ENCODE results near the gene FTCDNL1.

FTCDNL1 gene

DNA sequence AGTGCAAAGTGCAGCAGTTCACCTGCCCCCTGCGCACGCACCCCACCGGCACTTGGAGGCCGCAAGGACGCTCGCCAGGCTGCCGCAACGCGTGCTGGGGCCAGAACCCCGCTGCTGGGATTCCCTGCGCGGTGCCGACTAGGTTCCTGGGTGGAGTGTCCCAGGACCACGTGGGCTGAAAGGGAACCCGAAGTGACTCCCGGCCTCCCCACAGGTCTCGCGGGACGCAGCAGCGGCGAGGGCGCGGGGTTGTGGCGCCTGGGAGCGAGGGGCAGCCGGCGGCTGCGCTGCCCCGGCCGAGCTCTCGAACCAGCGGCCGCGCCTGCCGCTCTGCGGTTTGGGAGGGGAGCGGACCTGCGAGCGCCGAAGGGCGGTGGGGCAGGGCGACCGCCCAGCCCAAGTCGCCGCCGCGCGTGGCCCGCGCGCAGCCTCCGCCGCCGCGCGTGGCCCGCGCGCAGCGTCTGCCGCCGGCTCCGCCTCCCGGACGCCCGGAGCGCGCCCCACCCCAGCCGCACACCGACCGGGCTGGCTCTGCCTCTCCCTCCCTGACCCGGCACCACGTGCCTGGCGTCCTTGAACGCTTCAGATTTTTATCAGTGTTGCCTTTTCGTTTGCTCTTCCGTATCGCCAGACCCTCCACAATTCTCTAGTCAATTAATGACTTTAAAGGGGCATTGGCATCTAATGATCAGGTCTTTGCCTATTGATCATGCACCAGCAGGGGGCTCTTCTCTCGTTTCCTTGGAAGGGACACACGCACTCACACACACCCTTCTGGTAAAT is at the start of gene FTCDNL1:
FTCDNL1 (minus strand) TSS at position 475 of the 783 bp plus-strand sequence. CDS start 2,230 bp downstream, outside the sequence.
- peak; percentile 40 to 59 (median 55) for DNase-seq (ENCODE audit: low read depth in 3 of 3)

DNA sequence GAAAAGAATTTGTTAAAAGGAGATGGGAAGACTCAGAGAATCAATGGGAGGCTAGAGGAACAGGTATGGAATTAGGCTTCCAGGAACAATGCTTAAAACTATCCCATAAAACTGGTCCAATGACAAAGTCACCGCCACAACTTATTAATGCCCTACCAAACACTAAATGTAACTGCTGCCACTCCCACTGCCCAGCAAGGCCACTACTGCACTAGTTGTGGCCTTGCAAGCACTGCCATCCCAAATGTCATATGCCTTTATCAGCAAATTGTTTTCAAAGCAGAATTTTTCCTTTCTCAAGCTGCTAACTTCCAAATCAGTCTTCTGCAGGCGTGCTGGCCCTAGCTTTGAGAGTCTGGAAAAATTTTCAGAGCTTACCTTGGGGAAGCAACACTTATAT is 45.6 kb upstream of the FTCDNL1 start:
- DNase-seq (ENCODE audit: low read depth in 3 of 3), result no peak

DNA sequence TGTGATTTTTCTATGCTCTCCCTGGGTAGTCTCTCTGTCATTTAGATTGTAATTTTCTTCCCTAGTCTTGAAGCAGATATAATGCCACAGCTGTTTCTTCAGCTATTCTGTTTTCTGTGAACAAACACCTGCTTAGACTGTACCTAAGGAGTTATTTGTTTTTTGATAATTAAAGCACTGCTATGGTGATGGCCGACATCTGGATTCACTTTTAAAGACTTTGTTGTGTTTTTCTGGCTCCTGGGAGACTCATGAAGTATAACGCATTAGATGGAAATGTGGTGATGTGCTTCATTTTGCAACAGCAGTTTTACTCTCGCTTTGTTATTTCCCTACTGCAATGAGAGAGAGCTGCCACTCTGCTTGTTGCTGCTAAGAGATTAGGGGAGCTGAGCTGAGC is 44.4 kb upstream of the FTCDNL1 start:
- no peak for DNase-seq (ENCODE audit: low read depth in 3 of 3)

DNA sequence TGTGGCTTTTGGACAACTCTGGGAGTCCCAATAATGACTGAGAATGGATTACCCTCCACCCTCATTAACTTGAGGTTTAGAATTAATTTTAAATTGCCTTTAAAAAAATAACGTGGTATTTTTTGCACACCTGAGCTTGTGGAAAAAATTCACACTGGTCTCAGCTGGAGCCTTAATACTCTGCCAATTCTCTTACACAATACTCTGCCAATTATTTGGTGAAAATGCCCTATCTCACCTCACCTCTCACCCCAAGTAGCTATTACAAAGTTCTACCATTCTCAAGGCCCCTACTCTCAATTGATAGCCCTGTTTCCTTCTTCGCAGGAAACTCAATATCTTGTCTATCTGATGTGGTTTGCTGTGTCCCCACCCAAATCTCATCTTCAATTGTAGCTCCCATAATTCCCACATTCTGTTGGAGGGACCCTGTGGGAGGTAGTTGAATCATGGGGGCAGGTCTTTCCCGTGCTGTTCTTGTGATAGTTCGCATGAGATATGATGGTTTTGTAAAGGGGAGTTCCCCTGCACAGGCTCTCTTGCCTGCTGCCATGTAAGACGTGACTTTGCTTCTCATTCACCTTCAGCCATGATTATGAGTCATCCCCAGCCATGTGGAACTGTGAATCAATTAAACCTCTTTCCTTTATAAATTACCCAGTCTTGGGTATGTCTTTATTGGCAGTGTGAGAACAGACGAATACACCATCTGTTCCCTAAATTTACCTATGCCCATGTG is 32.7 kb upstream of the FTCDNL1 start:
- DNase-seq (ENCODE audit: low read depth in 3 of 3), result no peak

DNA sequence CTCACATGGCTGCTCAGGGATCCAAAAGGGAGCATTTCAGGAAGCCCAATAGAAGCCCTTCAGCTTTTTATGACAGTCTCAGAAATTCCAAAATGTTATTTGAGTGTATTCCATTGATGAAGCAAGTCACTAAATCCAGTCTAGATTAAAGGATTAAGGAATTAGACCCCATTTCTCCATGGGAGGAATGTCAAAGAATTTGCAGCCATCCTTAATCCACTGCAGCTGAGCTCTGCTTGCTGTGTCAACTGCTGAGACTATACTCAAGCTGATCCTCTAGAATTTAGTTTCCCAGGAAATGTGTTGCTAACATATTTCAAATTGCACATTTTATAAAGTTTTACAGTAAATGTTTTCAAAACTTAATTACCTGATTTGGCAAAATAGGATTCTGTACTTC is 31.7 kb upstream of the FTCDNL1 start:
- no peak for DNase-seq (ENCODE audit: low read depth in 3 of 3)

DNA sequence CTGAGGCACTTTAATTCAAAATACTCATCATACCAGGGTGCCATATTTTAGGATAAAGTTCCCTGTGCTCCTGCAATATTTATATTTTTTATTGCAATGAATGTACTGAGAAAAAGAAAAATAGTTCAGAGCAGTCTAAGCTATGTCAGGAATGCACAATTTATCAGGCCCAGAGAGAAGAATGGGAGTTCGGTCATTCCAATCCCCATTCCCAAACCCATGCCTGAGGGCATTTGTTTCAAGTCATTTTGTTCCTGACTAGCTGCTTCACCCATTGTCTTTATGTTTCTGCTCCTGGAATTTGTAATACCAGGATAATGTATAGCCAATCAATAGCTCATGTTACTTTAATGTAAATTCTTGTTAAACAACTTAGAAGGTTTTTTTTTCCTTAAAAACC is 24.4 kb upstream of the FTCDNL1 start:
- DNase-seq (ENCODE audit: low read depth in 3 of 3), result no peak

DNA sequence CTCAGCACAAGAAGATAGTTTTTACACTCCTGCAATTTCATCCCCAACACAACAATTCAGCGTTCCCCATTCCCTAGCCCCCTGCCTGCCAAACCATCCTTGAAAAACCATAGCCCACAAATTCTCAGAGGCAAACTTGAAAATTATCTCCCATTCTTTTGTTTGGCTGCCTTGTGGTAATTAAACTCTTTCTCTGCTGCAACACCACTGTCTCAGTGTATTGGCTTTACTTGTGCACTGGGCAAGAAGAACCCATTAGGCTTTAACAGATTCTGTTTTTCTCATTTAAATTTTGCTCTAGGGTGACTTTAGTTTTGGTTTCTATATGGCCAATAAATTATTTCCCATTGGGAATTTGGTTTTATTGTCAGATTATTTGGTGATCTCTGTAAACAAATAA is 23.2 kb upstream of the FTCDNL1 start:
- no peak for DNase-seq (ENCODE audit: low read depth in 3 of 3)

DNA sequence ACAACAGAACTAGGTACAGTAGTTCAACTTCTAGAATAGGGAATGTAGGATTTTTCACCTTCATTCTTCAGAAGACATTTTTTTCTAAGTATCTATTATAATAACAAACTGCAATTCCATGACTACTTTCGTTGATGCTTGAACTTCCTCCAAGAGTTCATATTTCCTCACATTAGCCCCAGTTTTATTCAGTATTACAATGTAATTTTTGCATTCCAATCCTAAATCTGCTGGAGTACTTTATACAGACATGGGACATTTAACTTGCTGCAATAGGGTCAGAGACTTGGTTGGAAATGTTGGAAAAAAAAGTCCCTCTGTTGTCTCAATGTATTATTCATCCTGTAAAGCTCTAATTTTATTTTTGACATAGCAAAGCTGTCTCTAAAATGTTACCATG is 19.6 kb upstream of the FTCDNL1 start:
- DNase-seq (ENCODE audit: low read depth in 3 of 3), result no peak

DNA sequence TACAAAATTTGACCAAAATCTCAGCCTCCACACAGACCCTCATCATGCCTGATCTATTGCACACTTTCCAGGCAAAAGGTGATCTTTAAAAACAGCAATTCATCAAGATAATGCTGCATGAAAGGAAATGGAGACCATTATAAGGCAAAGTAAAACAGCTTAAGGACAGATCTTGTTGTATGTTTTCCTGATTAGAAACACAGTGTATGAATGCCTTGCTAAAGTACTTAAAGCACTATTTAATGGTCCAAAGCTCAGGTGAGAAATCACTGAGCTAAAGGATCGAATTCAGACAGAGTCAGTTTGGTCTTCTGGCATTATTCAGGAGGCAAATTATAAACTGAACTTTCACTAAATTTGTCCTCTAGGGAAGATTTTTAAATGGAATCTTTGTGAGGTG is 18.7 kb upstream of the FTCDNL1 start:
- no peak for DNase-seq (ENCODE audit: low read depth in 3 of 3)

DNA sequence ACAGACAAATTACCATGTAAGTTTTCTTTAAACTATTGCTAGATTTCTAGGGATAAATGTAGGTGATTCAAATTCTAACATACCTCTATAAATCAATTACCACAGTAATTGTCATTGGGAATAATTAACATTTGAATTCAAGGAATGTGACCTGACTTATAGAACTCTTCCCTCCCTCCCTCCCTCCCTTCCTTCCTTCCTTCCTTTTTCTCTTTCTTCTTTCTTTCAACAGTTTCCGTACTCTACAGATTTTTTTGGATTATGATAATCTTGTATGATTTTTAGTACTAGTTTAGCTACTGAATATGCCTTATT is 18.2 kb upstream of the FTCDNL1 start:
- DNase-seq (ENCODE audit: low read depth in 3 of 3), result no peak

DNA sequence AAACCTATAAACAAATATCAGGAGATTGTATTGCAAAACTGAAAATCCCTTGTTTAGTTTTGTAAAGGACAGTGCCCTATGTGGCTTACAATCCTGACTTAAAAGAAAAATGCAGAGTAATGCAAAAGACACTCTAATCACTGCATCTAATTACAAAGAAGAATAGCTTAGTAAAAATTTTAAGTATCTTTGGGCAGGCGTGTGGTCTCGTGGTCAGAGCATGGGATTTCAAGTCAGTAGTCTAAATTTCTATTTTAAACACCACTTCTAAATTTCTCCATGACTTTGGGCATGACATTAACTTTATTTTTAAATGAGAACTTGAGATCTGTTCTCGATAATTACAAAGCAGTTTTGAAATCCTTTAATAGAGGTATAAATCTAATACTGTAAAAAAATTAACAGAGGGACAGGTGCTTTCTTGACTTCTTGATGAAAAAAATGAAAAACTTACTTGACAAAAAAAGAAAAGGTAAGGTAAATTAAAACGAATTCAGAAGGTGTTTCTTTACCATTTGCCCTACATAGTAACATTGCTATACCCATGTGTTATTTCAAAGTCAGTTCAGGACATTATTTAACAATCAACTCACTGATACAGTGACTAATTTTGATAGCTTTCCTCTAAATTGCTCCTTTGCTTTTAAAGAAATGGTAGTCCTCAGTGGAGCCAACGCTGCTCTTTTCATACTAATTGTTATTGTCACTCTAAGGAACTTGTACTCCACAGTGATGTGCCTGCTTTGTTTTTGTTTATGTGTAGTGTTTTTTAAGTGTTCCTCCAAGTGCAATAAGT is 17.6 kb upstream of the FTCDNL1 start:
- DNase-seq (ENCODE audit: low read depth in 3 of 3), result no peak

DNA sequence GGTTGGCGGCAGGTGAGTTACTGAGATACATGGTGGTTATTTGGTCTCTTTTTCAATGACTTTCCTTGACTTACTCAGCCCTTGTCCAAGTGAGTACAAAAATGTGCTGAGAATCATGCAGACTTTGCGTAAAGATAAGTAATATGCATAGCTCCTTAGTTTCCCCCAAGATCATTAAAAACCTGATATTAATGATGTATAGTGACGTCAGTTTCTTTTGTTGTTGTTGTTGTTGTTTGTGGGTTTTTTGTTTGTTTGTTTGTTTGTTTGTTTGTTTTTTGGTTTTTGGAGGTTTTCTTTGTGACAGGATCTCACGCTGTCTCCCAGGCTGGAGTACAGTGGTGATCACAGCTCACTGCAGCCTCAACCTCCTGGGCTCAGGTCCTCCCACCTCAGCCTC is 14.9 kb upstream of the FTCDNL1 start:
- DNase-seq (ENCODE audit: low read depth in 3 of 3), result no peak

DNA sequence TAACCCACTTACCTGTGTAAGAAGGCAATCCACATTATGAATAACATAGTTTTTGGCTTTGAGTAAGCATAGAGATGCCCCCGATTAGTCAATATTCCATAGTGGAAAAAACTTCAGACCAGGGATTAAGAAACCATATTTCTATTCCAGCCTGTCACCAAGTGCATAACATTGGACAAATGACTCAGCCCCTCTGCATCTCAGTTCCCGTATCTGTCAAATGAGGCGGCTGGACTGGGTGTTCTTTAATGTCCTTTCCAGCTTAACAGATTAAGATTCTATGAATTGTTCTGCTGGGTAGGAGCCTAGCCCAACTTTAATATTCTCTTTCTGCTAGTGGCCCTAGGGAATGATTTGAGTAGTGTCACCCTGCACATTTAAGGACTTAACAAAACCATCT is 11.8 kb upstream of the FTCDNL1 start:
- no peak for DNase-seq (ENCODE audit: low read depth in 3 of 3)

DNA sequence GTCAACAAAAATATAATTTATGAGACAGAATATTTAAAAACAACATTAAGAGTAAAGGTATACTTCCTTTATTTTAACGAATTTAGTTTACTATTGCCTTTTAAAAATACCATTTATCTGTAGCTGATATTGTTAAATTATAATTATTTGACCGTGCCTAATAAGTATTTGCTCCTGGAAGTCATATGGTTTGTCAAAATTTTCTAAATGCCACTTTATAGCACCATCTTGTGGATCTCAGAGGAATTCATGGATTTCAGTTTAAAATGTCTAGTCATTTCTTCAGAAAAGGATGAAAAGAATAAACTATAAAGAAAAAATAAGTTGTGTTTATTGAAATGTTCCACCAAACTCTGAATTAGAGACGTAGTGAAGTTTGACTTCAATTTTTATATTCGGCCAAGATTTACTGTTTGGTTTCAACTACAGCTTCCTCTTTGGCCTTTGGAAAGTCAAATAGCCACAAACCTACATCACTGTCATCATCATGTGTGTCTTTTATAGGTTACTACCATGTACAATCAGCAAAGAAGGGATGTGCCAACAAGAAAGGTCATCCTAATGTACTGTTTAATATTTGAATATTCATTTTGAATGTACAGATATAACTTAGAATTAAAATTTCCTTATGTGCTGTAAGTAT is 10.3 kb upstream of the FTCDNL1 start:
- no peak for DNase-seq (ENCODE audit: low read depth in 3 of 3)

DNA sequence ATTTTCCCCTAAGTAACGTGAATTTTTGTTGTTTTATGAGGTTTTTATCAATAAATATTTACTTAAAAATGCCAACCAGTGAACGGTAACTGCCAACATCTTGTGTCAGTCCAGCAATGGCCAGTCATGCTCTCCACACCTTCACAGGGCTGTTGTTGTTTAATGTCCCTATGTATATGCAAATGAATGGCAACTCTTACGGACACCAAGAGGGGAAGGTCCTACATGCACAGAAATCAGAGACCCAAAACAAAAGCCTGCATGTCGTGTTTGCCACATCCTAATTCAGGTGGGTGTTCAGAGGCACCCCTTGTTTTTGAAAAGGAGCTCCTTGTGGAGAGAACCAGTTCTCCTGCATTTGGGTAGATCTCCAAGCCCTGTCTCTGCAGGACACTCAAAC is 4.8 kb upstream of the FTCDNL1 start:
- no peak for DNase-seq (ENCODE audit: low read depth in 3 of 3)

DNA sequence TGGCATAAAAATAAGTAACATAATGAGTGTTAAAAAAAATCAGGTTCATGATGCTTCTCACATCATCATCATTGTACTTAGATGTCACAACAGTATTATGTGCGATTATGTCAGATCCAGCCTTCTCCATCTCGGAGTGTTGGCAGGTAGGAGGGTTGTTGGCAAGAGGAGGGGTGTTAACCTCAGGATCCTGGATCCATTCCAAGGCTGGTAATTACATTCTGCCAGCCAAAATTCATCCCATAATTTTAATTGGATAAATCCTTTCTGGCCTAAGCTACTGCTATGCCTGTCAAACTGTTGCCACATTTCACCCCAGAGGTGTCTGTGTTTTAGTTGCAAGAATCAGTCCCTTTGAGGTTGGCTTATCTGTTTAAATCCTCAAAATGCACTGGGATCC is 891 bp upstream of the FTCDNL1 start:
- DNase-seq (ENCODE audit: low read depth in 3 of 3), result no peak

DNA sequence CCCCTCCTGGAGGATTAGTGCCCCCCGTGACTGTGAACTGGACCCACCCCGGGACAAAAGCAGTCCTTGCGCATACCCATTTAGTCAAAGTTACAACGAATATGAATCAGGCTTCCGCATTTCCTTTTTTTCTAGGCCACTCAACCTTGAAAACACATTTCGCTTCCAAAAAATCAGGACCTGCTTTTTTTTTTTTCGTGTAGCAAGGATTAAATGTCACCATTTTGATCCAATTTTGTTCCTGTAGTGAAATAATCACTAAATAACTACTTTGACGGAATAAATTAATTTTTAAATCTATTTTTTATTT is 464 bp upstream of the FTCDNL1 start:
- no peak for DNase-seq (ENCODE audit: low read depth in 3 of 3)

DNA sequence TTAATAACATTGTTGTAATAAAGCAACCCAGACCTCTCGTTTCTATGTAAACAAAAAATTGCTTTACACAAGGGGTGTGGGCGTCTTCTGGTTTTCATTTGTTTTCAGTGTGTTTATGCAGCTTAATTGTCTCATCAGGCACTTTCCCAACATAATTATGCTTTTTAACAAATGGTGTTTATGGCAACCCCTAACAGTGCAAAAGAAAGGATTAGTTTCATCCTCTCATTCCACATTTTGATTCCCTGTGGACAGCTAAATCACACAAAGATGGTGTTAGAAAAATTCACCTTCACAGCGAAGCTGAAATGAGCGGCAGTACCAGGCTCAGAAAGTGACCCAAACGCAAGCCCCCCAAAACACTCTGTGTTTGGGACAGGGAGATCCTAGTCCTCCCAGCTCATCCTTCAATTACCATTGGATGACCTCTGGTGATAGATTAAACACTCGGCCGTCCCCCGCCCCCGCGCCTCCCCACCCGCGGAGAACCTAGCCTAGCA is 724 bp downstream of the FTCDNL1 start:
- no peak for DNase-seq (ENCODE audit: low read depth in 3 of 3)

DNA sequence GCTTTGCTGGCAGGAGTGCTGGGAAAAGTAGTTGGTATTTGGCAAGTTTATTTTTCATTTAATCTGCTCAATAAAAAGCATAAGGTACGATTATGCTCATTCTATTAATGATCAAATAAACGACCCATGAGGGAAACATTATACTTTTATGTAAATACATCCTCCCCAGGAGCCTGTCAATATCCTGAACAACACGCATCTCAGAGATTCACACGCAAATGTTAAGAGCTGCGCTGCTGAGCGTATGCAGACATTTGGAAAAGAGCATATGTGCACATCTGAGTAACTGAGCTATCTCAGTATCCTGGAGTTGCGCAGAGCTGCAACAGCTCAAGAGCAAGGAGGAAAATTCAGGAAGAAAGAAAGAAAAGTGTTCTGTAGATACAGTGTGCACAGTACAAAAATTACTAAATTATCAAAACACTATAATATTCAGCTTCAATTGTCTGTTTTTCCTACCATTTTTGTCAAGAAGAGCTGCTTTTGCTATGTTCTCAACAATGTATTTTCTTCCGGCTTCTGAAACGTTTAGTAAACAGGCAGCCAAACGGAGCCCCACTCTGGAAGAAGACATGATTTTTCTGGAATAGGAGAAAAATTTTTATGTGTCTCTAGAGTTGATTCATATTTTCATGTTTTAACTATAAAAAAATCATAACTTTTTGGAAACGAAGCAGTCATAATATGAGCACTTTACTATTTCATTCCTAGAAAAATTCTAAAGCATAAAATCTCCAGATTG is 2.4 kb downstream of the FTCDNL1 start:
- DNase-seq (ENCODE audit: low read depth in 3 of 3), result no peak

DNA sequence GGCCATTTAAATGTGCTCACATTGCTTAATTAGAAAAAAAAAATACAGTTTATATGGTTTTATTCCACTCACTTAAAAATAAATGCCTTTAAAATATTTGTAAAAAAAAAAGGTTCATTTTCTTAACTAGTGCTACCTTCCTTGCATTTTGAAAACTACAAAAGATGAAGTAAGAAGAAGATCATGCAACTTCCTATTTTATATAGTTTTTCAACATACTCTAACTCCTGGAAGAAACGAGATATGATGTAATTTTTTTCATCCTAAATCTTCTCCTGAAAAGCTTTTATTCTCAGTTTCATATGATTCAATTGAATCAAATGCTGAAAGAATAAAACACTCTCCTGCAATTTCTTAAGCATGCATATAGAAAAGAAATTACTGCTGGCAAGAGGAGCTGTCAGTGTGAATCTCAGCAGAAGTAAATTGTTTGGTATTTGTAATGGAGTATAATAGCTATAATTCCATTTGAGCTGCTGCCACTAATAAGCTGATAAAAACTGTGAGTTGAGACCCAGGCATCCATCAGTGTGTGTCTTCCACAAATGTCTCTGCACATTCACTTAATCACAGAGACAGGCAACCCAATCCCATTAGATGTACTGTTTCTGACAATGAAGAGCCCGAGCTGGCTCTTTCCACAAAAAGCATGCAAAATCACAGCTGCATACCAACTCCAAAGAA is 3.7 kb downstream of the FTCDNL1 start:
- no peak for DNase-seq (ENCODE audit: low read depth in 3 of 3)

Data from stimulated activated CD4-positive, alpha-beta T cell treated with anti-CD3 and anti-CD28 coated beads, TNF-alpha, amount 100 ng/mL, for 4 hours (primary cell).